Astrocyte (in vitro differentiated cells and primary cell): Measurements from ENCODE around the gene PPP1R14C. TPM values are rescaled to one million over a fixed set of nuclear protein-coding genes. Genes with fewer than 3 reads are reported as not detected.
A peak's percentile ranks its signal among the peaks of the same experiment; 100 is the strongest.
"Not testable (repeated sequence)": the region's sequence is repeated elsewhere in the genome, so short reads cannot be mapped to it uniquely, and the experiment has no call there.

ENCODE experiments used
- DNase-seq: peaks from one replicate; pipeline ENCODE4 v3.0.0-alpha.2; 2010; ENCODE audit warnings: low read depth
- FAIRE-seq: peaks from 2 replicates; lab custom pipeline; 2011; peaks lifted over from hg19 to GRCh38; lab: Jason Lieb, UNC
- H2AFZ ChIP-seq: 2 replicates; pipeline ENCODE4 v1.6.0; 2012; ENCODE audit warnings: low read depth, low read length, inconsistent platforms
- H3K27ac ChIP-seq: 2 replicates; pipeline ENCODE4 v1.5.1; 2011; ENCODE audit warnings: low read depth, low read length, inconsistent platforms
- H3K27me3 ChIP-seq: 2 replicates; pipeline ENCODE4 v1.6.0; 2011; ENCODE audit warnings: low read length, inconsistent platforms; ENCODE audit not compliant: insufficient read depth
- H3K36me3 ChIP-seq: 2 replicates; pipeline ENCODE4 v1.5.1; 2011; ENCODE audit warnings: low read length, inconsistent platforms; ENCODE audit not compliant: insufficient read depth
- H3K4me1 ChIP-seq: 2 replicates; pipeline ENCODE4 v1.5.1; 2011; ENCODE audit warnings: low read length, inconsistent platforms; ENCODE audit not compliant: insufficient read depth
- H3K4me2 ChIP-seq: 2 replicates; pipeline ENCODE4 v1.6.0; 2012; ENCODE audit warnings: low read length, inconsistent platforms
- H3K4me3 ChIP-seq: 2 replicates; pipeline ENCODE4 v1.5.1; 2011; ENCODE audit warnings: low read depth, mild to moderate bottlenecking, low read length, inconsistent platforms; ENCODE audit not compliant: insufficient read depth
- H3K79me2 ChIP-seq: 2 replicates; pipeline ENCODE4 v1.6.0; 2012; ENCODE audit warnings: mild to moderate bottlenecking, low read length, inconsistent platforms; ENCODE audit not compliant: insufficient read depth
- H3K9ac ChIP-seq: 2 replicates; pipeline ENCODE4 v1.6.0; 2012; ENCODE audit warnings: mild to moderate bottlenecking, low read length, inconsistent platforms
- H3K9me3 ChIP-seq: 2 replicates; pipeline ENCODE4 v1.5.1; 2012; ENCODE audit warnings: low read depth, mild to moderate bottlenecking, low read length, inconsistent platforms; ENCODE audit not compliant: insufficient read depth
- H4K20me1 ChIP-seq: 2 replicates; pipeline ENCODE4 v1.6.0; 2012; ENCODE audit warnings: low read length, inconsistent platforms; ENCODE audit not compliant: insufficient read depth
- H3K27ac Mint-ChIP-seq: one replicate; pipeline ENCODE4 v1.8.0; 2021; ENCODE audit warnings: mild to moderate bottlenecking, mixed read lengths; ENCODE audit not compliant: unreplicated experiment
- H3K27me3 Mint-ChIP-seq: one replicate; pipeline ENCODE4 v1.8.0; 2021; ENCODE audit warnings: low read depth, mixed read lengths; ENCODE audit not compliant: unreplicated experiment
- H3K36me3 Mint-ChIP-seq: one replicate; pipeline ENCODE4 v1.8.0; 2021; ENCODE audit warnings: low read depth, mixed read lengths; ENCODE audit not compliant: unreplicated experiment
- H3K4me1 Mint-ChIP-seq: one replicate; pipeline ENCODE4 v1.8.0; 2021; ENCODE audit warnings: low read depth, mixed read lengths; ENCODE audit not compliant: unreplicated experiment
- H3K4me3 Mint-ChIP-seq: one replicate; pipeline ENCODE4 v1.8.0; 2021; ENCODE audit warnings: mild to moderate bottlenecking, moderate library complexity, mixed read lengths; ENCODE audit not compliant: unreplicated experiment
- H3K9me3 Mint-ChIP-seq: one replicate; pipeline ENCODE4 v1.8.0; 2021; ENCODE audit warnings: mild to moderate bottlenecking, mixed read lengths; ENCODE audit not compliant: unreplicated experiment
- CTCF ChIP-seq: IDR thresholded peaks from 2 replicates; pipeline ENCODE4 v1.5.1; 2011; ENCODE audit warnings: low read depth, mild to moderate bottlenecking, inconsistent platforms, low read length, moderate library complexity; ENCODE audit not compliant: insufficient read depth
- EZH2 ChIP-seq: IDR thresholded peaks from 2 replicates; pipeline ENCODE4 v1.6.1; 2012; ENCODE audit warnings: mild to moderate bottlenecking, low read length, inconsistent platforms; ENCODE audit not compliant: insufficient read depth
- total RNA-seq: library from RNA; stranded (reverse); gene quantifications from 2 replicates; pipeline ENCODE4 v1.2.1, GENCODE V29; 2021

PPP1R14C gene
- total RNA-seq, 1 donor from 2014 or later: 3.9 TPM

- Histone ChIP-seq H3K9me3 (no peaks in the 10 kb centered on the region), H3K4me1 (no peaks in the 10 kb centered on the region), H3K9ac (no peak overlapping the region), H4K20me1 (no peaks in the 10 kb centered on the region), H3K27me3 (no peaks in the 10 kb centered on the region), H3K36me3 (no peaks in the 10 kb centered on the region), H2AFZ (no peak overlapping the region), H3K27ac (no peak overlapping the region), H3K4me2 (no peak overlapping the region), H3K4me3 (no peak overlapping the region), H3K79me2 (no peaks in the 10 kb centered on the region)
- peaks cover 5% of the 10 kb centered on the region for H3K36me3 Mint-ChIP-seq
- no peak for TF ChIP-seq EZH2
- no peak for TF ChIP-seq CTCF
- H3K4me1 Mint-ChIP-seq: peaks cover 8% of the 10 kb centered on the region
- no peak overlapping the region for H3K4me3 Mint-ChIP-seq
- no peaks in the 10 kb centered on the region for H3K27me3 Mint-ChIP-seq
- DNase-seq: no peak
- peaks cover 5% of the 10 kb centered on the region for H3K9me3 Mint-ChIP-seq
- FAIRE-seq: no peak
- H3K27ac Mint-ChIP-seq: no peak overlapping the region
Measured at GRCh38 chr6:150238846-150239407, 96.1 kb downstream of the PPP1R14C start.

GRCh38 chr6:150241756-150242155 lies 98.9 kb downstream of the PPP1R14C start:
- not testable (repeated sequence) for H3K9me3 Mint-ChIP-seq, H3K4me2 ChIP-seq, H2AFZ ChIP-seq, H3K9ac ChIP-seq, H3K9me3 ChIP-seq, H3K27me3 Mint-ChIP-seq, H3K4me1 Mint-ChIP-seq, H3K4me1 ChIP-seq, H3K4me3 Mint-ChIP-seq, H3K4me3 ChIP-seq, H3K27me3 ChIP-seq, H4K20me1 ChIP-seq, H3K79me2 ChIP-seq, FAIRE-seq, H3K27ac ChIP-seq, H3K36me3 ChIP-seq, DNase-seq, H3K36me3 Mint-ChIP-seq, H3K27ac Mint-ChIP-seq

- peak; percentile 81 for DNase-seq
- H3K27ac Mint-ChIP-seq: peak overlapping the region; percentile 1
- Histone ChIP-seq H3K36me3 (no peaks in the 10 kb centered on the region), H2AFZ (no peak overlapping the region), H3K4me3 (no peak overlapping the region), H4K20me1 (no peaks in the 10 kb centered on the region), H3K27ac (no peak overlapping the region), H3K79me2 (no peaks in the 10 kb centered on the region), H3K27me3 (no peaks in the 10 kb centered on the region), H3K9ac (no peak overlapping the region), H3K9me3 (no peaks in the 10 kb centered on the region), H3K4me2 (no peak overlapping the region), H3K4me1 (no peaks in the 10 kb centered on the region)
- no peak overlapping the region for H3K4me3 Mint-ChIP-seq
- FAIRE-seq: peak; percentile 47
- H3K4me1 Mint-ChIP-seq: peaks cover 10% of the 10 kb centered on the region
- TF ChIP-seq EZH2: no peak
- TF ChIP-seq CTCF: no peak
- H3K27me3 Mint-ChIP-seq: no peaks in the 10 kb centered on the region
- H3K36me3 Mint-ChIP-seq: peaks cover 3% of the 10 kb centered on the region
- H3K9me3 Mint-ChIP-seq: peaks cover 5% of the 10 kb centered on the region
Measured at GRCh38 chr6:150243620-150244314, 100.9 kb downstream of the PPP1R14C start.
